ENCODE results near the gene CAPN13.

The CAPN13 gene

GRCh38 chr2:30777661-30778505 lies 29.4 kb downstream of the CAPN13 start:
- H3K36me3 Mint-ChIP-seq (ENCODE audit: low read depth): no peaks in the 10 kb centered on the region
- no peak overlapping the region for H3K27ac Mint-ChIP-seq
- peaks cover 4% of the 10 kb centered on the region for H3K4me1 Mint-ChIP-seq (ENCODE audit: low read depth)
- peaks cover 11% of the 10 kb centered on the region for H3K27me3 Mint-ChIP-seq
- H3K9me3 Mint-ChIP-seq: no peaks in the 10 kb centered on the region
- no peak overlapping the region for H3K4me3 Mint-ChIP-seq
- no peak for DNase-seq

- no peak for DNase-seq
- Mint-ChIP-seq H3K4me1 (ENCODE audit: low read depth) (peaks cover 4% of the 10 kb centered on the region), H3K4me3 (no peak overlapping the region), H3K9me3 (no peaks in the 10 kb centered on the region), H3K27ac (no peak overlapping the region), H3K27me3 (peaks cover 8% of the 10 kb centered on the region), H3K36me3 (ENCODE audit: low read depth) (no peaks in the 10 kb centered on the region)
Measured at GRCh38 chr2:30776831-30777635, 30.2 kb downstream of the CAPN13 start.

- no peak for DNase-seq
- Mint-ChIP-seq H3K27me3 (peaks cover 8% of the 10 kb centered on the region), H3K27ac (no peak overlapping the region), H3K9me3 (no peaks in the 10 kb centered on the region), H3K4me1 (ENCODE audit: low read depth) (peaks cover 4% of the 10 kb centered on the region), H3K4me3 (no peak overlapping the region), H3K36me3 (ENCODE audit: low read depth) (no peaks in the 10 kb centered on the region)
Measured at GRCh38 chr2:30775833-30776232, 31.4 kb downstream of the CAPN13 start.

DNA sequence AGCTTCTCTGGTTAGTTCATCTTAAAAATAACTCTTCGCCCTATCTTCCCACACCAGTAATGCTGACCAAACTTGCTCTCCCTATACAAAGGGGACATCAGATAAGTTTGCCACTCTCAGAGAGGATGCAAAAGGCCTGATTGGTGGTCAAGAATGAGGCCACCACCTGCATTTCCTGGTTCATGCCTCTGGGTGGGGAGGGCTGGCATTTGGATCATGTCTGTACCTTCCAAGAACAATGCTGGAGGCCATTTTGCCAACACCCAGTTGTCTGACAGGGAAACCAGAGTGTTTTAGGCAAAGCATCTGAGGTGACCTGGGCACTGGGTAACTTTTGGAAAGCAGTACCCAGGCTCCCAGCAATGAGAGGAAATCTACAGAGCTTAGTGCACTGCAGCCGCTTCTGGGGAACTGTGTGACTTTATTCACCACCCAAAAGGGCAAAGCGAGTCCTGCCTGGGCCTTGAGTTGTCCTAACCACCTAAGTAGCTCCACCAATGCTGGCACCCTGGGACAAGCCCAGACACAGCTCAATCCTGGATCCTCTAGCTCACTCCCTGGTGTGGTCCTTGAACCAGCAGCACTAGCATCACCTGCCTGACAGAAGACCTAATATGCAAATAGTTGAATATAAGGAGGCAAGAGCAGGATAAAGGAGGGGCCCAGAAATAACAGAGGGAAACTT lies 35.1 kb downstream of the CAPN13 start:
- Mint-ChIP-seq H3K27ac (no peak overlapping the region), H3K9me3 (no peaks in the 10 kb centered on the region), H3K4me1 (ENCODE audit: low read depth) (peaks cover 4% of the 10 kb centered on the region), H3K4me3 (no peak overlapping the region), H3K36me3 (ENCODE audit: low read depth) (no peaks in the 10 kb centered on the region), H3K27me3 (peaks cover 18% of the 10 kb centered on the region)
- no peak for DNase-seq

- no peaks in the 10 kb centered on the region for H3K9me3 Mint-ChIP-seq
Measured at GRCh38 chr2:30770816-30771576, 36.2 kb downstream of the CAPN13 start.

DNA sequence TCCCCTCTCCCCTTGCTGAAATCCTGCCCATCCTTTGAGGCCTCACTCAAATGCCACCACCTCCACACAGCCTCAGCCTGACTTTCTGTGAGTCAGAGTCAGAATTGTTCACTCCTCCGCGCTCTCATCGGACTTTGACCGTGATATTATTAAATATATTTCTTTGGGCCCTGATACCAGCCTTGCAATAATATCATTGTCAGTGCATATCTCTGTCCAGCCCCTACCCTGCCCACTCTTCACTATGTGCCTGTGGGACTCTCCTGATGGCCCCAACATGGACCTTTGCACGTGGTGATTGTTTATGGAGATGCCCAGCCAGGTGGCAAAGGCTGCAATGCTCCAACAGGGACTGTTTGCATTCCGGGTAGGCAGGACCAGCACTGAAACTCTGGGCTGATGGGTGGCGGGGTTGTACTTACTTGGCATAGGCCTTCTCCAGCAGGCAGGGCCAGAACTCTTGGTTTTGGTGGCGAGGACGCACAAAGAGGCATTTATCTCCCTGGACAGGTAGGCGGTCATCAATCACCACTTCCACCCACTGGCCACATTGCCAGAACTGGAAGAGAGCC lies 37.3 kb downstream of the CAPN13 start:
- H3K4me3 Mint-ChIP-seq: no peak overlapping the region
- H3K36me3 Mint-ChIP-seq (ENCODE audit: low read depth): no peaks in the 10 kb centered on the region
- DNase-seq: no peak
- H3K27ac Mint-ChIP-seq: no peak overlapping the region
- peaks cover 16% of the 10 kb centered on the region for H3K27me3 Mint-ChIP-seq
- no peaks in the 10 kb centered on the region for H3K4me1 Mint-ChIP-seq (ENCODE audit: low read depth)
- no peaks in the 10 kb centered on the region for H3K9me3 Mint-ChIP-seq

More at GRCh38 chr2:30770816-30771576, 36.2 kb downstream of the CAPN13 start:
- DNase-seq: no peak
- H3K27ac Mint-ChIP-seq: no peak overlapping the region
- H3K4me1 Mint-ChIP-seq (ENCODE audit: low read depth): peaks cover 4% of the 10 kb centered on the region
- H3K36me3 Mint-ChIP-seq (ENCODE audit: low read depth): no peaks in the 10 kb centered on the region
- peaks cover 16% of the 10 kb centered on the region for H3K27me3 Mint-ChIP-seq
- H3K4me3 Mint-ChIP-seq: no peak overlapping the region

GRCh38 chr2:30769481-30769780 lies 37.8 kb downstream of the CAPN13 start:
- Mint-ChIP-seq H3K4me3 (no peak overlapping the region), H3K9me3 (no peaks in the 10 kb centered on the region), H3K36me3 (ENCODE audit: low read depth) (no peaks in the 10 kb centered on the region)

GRCh38 chr2:30768708-30769480 lies 38.4 kb downstream of the CAPN13 start:
- no peak for DNase-seq
- Mint-ChIP-seq H3K36me3 (ENCODE audit: low read depth) (no peaks in the 10 kb centered on the region), H3K4me3 (no peak overlapping the region), H3K9me3 (no peaks in the 10 kb centered on the region), H3K27me3 (peaks cover 16% of the 10 kb centered on the region), H3K4me1 (ENCODE audit: low read depth) (no peaks in the 10 kb centered on the region), H3K27ac (no peak overlapping the region)

More at GRCh38 chr2:30769481-30769780, 37.8 kb downstream of the CAPN13 start:
- Mint-ChIP-seq H3K4me1 (ENCODE audit: low read depth) (no peaks in the 10 kb centered on the region), H3K27me3 (peaks cover 16% of the 10 kb centered on the region), H3K27ac (no peak overlapping the region)
- DNase-seq: no peak

DNA sequence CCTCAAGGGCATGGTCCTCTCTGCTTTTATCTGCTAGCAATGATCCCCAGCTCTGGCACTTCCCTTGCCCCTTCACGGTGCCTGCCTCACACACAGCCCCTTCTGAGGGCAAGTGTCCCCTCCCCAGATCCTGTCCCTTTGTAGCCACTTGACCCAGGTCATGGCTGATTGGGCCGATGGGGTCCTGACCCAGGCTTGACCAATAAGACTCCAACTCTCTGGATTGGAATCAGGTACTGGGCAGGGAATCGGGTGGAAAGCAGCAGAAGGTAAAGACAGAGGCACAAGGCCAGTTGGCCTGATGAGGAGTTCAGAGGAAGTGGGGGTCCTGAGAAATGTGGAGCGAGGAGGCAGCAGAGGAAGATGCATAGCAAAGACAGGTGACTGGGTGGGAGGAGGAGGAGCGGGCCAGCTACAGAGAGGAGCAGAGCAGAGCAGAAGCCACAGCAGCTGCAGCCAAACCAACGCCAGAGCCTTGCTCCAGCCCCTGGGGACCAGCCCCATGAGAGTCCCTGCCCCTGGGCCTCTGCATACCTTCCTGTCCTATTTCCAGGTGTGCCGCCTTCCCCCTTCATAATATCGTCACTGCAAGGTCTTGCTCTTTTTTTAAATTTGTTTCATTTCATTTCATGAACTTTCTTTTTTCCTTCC lies 39.1 kb downstream of the CAPN13 start:
- Mint-ChIP-seq H3K4me1 (ENCODE audit: low read depth) (no peaks in the 10 kb centered on the region), H3K36me3 (ENCODE audit: low read depth) (no peaks in the 10 kb centered on the region), H3K27me3 (peaks cover 16% of the 10 kb centered on the region), H3K9me3 (no peaks in the 10 kb centered on the region), H3K27ac (no peak overlapping the region), H3K4me3 (no peak overlapping the region)
- DNase-seq: no peak

GRCh38 chr2:30766666-30767065 lies 40.6 kb downstream of the CAPN13 start:
- Mint-ChIP-seq H3K27me3 (peaks cover 10% of the 10 kb centered on the region), H3K4me3 (no peak overlapping the region), H3K9me3 (no peaks in the 10 kb centered on the region), H3K4me1 (ENCODE audit: low read depth) (no peaks in the 10 kb centered on the region), H3K27ac (no peak overlapping the region), H3K36me3 (ENCODE audit: low read depth) (no peaks in the 10 kb centered on the region)
- DNase-seq: no peak

DNA sequence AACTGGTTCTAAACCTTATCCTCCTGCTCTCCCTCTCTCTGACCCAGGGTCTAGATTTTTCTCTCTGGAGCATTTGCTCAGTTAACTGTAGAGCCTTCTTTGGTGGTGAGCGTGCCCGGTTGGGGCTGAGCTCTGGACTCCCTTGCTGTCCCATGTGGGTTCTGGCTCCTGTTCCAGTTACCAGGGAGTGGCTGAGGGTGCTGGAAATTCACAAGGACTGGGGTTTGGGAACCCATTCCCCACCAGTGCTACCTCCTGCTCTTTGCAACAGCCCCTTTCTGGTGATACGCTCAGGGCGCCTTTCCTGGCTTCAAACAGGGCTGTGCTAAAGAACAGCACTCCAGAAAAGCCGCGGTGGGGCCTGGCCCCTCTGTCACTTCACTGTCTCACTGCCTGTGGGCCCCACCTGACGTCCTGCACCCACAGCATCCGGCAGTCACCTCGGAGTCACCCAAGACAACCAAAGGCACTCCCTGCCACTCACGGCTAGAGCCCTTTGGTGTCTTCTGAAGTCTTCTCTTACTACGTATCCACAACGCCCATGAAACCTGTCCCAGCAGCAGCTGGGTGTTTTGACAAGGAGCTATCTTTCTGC lies 41.3 kb downstream of the CAPN13 start:
- no peak overlapping the region for H3K4me3 Mint-ChIP-seq
- H3K36me3 Mint-ChIP-seq (ENCODE audit: low read depth): no peaks in the 10 kb centered on the region
- H3K27ac Mint-ChIP-seq: no peak overlapping the region
- no peak for DNase-seq
- no peaks in the 10 kb centered on the region for H3K9me3 Mint-ChIP-seq
- peaks cover 10% of the 10 kb centered on the region for H3K27me3 Mint-ChIP-seq
- no peaks in the 10 kb centered on the region for H3K4me1 Mint-ChIP-seq (ENCODE audit: low read depth)

DNA sequence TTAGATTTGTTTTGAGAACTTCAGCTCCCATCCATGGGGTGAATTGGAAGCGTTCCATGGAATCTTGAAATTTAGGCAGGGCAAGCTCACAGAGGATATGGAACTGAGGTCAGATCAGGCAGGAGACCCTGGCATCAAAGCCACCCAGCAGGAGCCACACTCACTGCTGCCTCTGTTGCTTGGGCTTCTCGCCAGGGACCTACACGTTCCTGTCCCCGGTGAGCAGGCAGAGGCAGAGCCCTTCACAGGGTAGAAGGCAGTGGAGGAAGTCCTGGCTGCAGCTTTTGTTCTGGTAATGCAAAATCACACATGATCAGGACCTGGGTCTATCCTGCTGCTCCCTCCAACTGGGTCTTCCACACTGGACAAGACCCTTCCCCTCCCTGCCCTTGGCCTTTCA lies 42.1 kb downstream of the CAPN13 start:
- Mint-ChIP-seq H3K4me3 (no peak overlapping the region), H3K9me3 (no peaks in the 10 kb centered on the region), H3K27ac (no peak overlapping the region), H3K27me3 (peaks cover 5% of the 10 kb centered on the region), H3K4me1 (ENCODE audit: low read depth) (no peaks in the 10 kb centered on the region), H3K36me3 (ENCODE audit: low read depth) (no peaks in the 10 kb centered on the region)
- no peak for DNase-seq

Data from activated T-cell treated with anti-CD3 and anti-CD28 coated beads, Interleukin-2, amount 50 U/mL, for 24 hours (primary cell).